ENCODE data around the gene MTHFD2L. TPM values are rescaled to one million over a fixed set of nuclear protein-coding genes. Genes with fewer than 3 reads are reported as not detected.

MTHFD2L gene
- total RNA-seq, 4 donors from 2014 or later = 13.1 to 22.9 (median 15.3) TPM

- H3K27ac ChIP-seq = no peak overlapping the region
- H3K4me3 ChIP-seq = no peak overlapping the region
- peaks cover 42% of the 10 kb centered on the region for H3K4me1 ChIP-seq
- TF ChIP-seq EP300 (IDR thresholded peaks at IDR 0.05) (no peak), CTCF (IDR thresholded peaks at IDR 0.05) (no peak), POLR2AphosphoS5 (IDR thresholded peaks at IDR 0.05) (no peak), POLR2A (IDR thresholded peaks at IDR 0.05) (no peak)
- no peaks in the 10 kb centered on the region for H3K36me3 ChIP-seq
- no peaks in the 10 kb centered on the region for H3K27me3 ChIP-seq
- no peaks in the 10 kb centered on the region for H3K9me3 ChIP-seq
- no peak for DNase-seq (ENCODE audit: low spot score in 2 of 2)
These were observed 47.2 kb upstream of the MTHFD2L start for GRCh38 chr4:74110670-74111069.

- Histone ChIP-seq H3K27me3 (no peaks in the 10 kb centered on the region), H3K4me3 (no peak overlapping the region), H3K36me3 (no peaks in the 10 kb centered on the region), H3K27ac (no peak overlapping the region), H3K9me3 (no peaks in the 10 kb centered on the region), H3K4me1 (peaks cover 48% of the 10 kb centered on the region)
- no peak for DNase-seq (ENCODE audit: low spot score in 2 of 2)
- TF ChIP-seq POLR2A (IDR thresholded peaks at IDR 0.05) (no peak), POLR2AphosphoS5 (IDR thresholded peaks at IDR 0.05) (no peak), CTCF (IDR thresholded peaks at IDR 0.05) (no peak), EP300 (IDR thresholded peaks at IDR 0.05) (no peak)
- 70% methylated on average over 5 of the region's 5 CpGs for WGBS
These were observed 46.5 kb upstream of the MTHFD2L start for GRCh38 chr4:74111306-74111975.

GRCh38 chr4:74111990-74112389, 45.9 kb upstream of the MTHFD2L start:
- peak in 1 of 2 donors; percentile 70 for DNase-seq (ENCODE audit: low spot score in 2 of 2)
- no peaks in the 10 kb centered on the region for H3K36me3 ChIP-seq
- H3K27ac ChIP-seq = no peak overlapping the region
- H3K27me3 ChIP-seq = no peaks in the 10 kb centered on the region
- TF ChIP-seq POLR2A (IDR thresholded peaks at IDR 0.05) = no peak
- no peak overlapping the region for H3K4me3 ChIP-seq
- 45% methylated on average over 5 of the region's 5 CpGs for WGBS
- H3K9me3 ChIP-seq = no peaks in the 10 kb centered on the region
- H3K4me1 ChIP-seq = peaks cover 53% of the 10 kb centered on the region

- H3K27ac ChIP-seq = no peak overlapping the region
These were observed 45.4 kb upstream of the MTHFD2L start for GRCh38 chr4:74112399-74113105.

GRCh38 chr4:74114234-74114633, 43.7 kb upstream of the MTHFD2L start:
- DNase-seq (ENCODE audit: low spot score in 2 of 2) = no peak
- Histone ChIP-seq H3K9me3 (no peaks in the 10 kb centered on the region), H3K4me3 (no peak overlapping the region), H3K27me3 (no peaks in the 10 kb centered on the region), H3K36me3 (no peaks in the 10 kb centered on the region), H3K27ac (no peak overlapping the region), H3K4me1 (peaks cover 52% of the 10 kb centered on the region)
- TF ChIP-seq POLR2A (IDR thresholded peaks at IDR 0.05) (no peak), EP300 (IDR thresholded peaks at IDR 0.05) (no peak), POLR2AphosphoS5 (IDR thresholded peaks at IDR 0.05) (no peak), CTCF (IDR thresholded peaks at IDR 0.05) (no peak)
- 68% methylated on average over 1 of the region's 1 CpG for WGBS

More at GRCh38 chr4:74112399-74113105, 45.4 kb upstream of the MTHFD2L start:
- WGBS = 65% methylated on average over 3 of the region's 3 CpGs
- Histone ChIP-seq H3K9me3 (no peaks in the 10 kb centered on the region), H3K4me3 (no peak overlapping the region), H3K27me3 (no peaks in the 10 kb centered on the region), H3K4me1 (peaks cover 59% of the 10 kb centered on the region), H3K36me3 (no peaks in the 10 kb centered on the region)
- TF ChIP-seq POLR2AphosphoS5 (IDR thresholded peaks at IDR 0.05) (no peak), EP300 (IDR thresholded peaks at IDR 0.05) (no peak), POLR2A (IDR thresholded peaks at IDR 0.05) (no peak), CTCF (IDR thresholded peaks at IDR 0.05) (no peak)
- no peak for DNase-seq (ENCODE audit: low spot score in 2 of 2)
